ENCODE measurements around the gene INTS4.

- TF ChIP-seq ZFX (IDR thresholded peaks at IDR 0.05; ENCODE audit: borderline replicate concordance), result no peak
- TF ChIP-seq CTCF (IDR thresholded peaks at IDR 0.05), result no peak
These were observed 37.6 kb upstream of the INTS4 start for GRCh38 chr11:78032090-78032489.

Data from 22Rv1 (cell line).